Spinal cord (tissue), 4 donors: ENCODE results near the gene CDC20B. TPM values are rescaled to one million over a fixed set of nuclear protein-coding genes. Genes with fewer than 3 reads are reported as not detected.

ENCODE experiments used
- polyA plus RNA-seq, 2 donors: library from polyadenylated mRNA; unstranded; fragments of 120-200 nt; gene quantifications; one replicate each; pipeline ENCODE4 v1.2.1, GENCODE V29; 2013; ENCODE audit not compliant: insufficient read length in 2 of 2
- small RNA-seq: library from RNA; depleted of rRNA; stranded (forward); fragments of <200 nt; gene quantifications from one replicate; pipeline ENCODE3, GENCODE V24; 2014; ENCODE audit warnings: low replicate concordance
- total RNA-seq, 2 donors: library from RNA; depleted of rRNA in 1 of 2; stranded (reverse); fragments of 120-200 nt in 1 of 2; fragments of >200 nt in 1 of 2; gene quantifications; one replicate each; pipeline versions ENCODE4 v1.2.3 to v1.2.4, GENCODE V29; 2013 to 2014

The CDC20B gene
- total and polyA plus RNA-seq, 4 donors = 0.17 to 1.9 (median 0.35) TPM

Small RNA genes within 50 kb of the gene (small RNA-seq; reads per million reads assigned to genes)
- gene MIR449A (3.9 reads per million, percentile 94 among the genes with 10 or more reads in this experiment), gene MIR449B (0.10 reads per million), gene MIR449C (2.7 reads per million, percentile 92 among the genes with 10 or more reads in this experiment)

Other genes starting within 250 kb of the CDC20B start
- 1 to 10 TPM; 1.6 to 3.9 TPM for gene ESM1, start 187.6 kb downstream of the CDC20B start, total RNA-seq
- gene ESM1, start 187.6 kb downstream of the CDC20B start, polyA plus RNA-seq = 1 to 10 TPM; 1.1 to 1.3 TPM
- gene GZMK, start 148.9 kb downstream of the CDC20B start, total RNA-seq = under 1 TPM in 1 of 2 donors, not detected in 1; 0.40 TPM
- not detected for gene GZMK, start 148.9 kb downstream of the CDC20B start, polyA plus RNA-seq
- under 1 TPM; 0.20 to 0.39 TPM for gene GZMA, start 70.5 kb downstream of the CDC20B start, total RNA-seq
- under 1 TPM in 1 of 2 donors, not detected in 1; 0.24 TPM for gene GZMA, start 70.5 kb downstream of the CDC20B start, polyA plus RNA-seq
- gene GPX8, start 13.0 kb downstream of the CDC20B start, total RNA-seq = 10 to 100 TPM; 39.4 to 69.8 TPM
- gene GPX8, start 13.0 kb downstream of the CDC20B start, polyA plus RNA-seq = 10 to 100 TPM; 14.4 to 22.2 TPM
- under 1 TPM in 1 of 2 donors, not detected in 1; 0.28 TPM for gene MCIDAS, start 54.1 kb upstream of the CDC20B start, total RNA-seq
- not detected for gene MCIDAS, start 54.1 kb upstream of the CDC20B start, polyA plus RNA-seq
- gene CCNO, start 60.4 kb upstream of the CDC20B start, total RNA-seq = 1 to 10 TPM in 1 of 2 donors, under 1 TPM in 1; 0.20 to 2.3 TPM
- under 1 TPM; 0.35 to 0.50 TPM for gene CCNO, start 60.4 kb upstream of the CDC20B start, polyA plus RNA-seq
- 10 to 100 TPM; 28.5 to 43.3 TPM for gene DHX29, start 134.5 kb upstream of the CDC20B start, total RNA-seq
- gene DHX29, start 134.5 kb upstream of the CDC20B start, polyA plus RNA-seq = 10 to 100 TPM; 22.3 to 28.1 TPM
- gene MTREX, start 134.8 kb upstream of the CDC20B start, total RNA-seq = 10 to 100 TPM; 76.9 to 92.6 TPM
- gene MTREX, start 134.8 kb upstream of the CDC20B start, polyA plus RNA-seq = 10 to 100 TPM; 58.9 to 65.6 TPM